ENCODE measurements around the gene KCNJ12.
"Not testable (repeated sequence)": the region's sequence is repeated elsewhere in the genome, so short reads cannot be mapped to it uniquely, and the experiment has no call there.

- not testable (repeated sequence) for TF ChIP-seq FOXM1 (IDR thresholded peaks at IDR 0.05; ENCODE audit: borderline replicate concordance); LEF1 (IDR thresholded peaks at IDR 0.05; ENCODE audit: borderline replicate concordance); CTBP1 (IDR thresholded peaks at IDR 0.05; ENCODE audit: borderline replicate concordance); SP1 (IDR thresholded peaks at IDR 0.05); FOXA1 (IDR thresholded peaks at IDR 0.05); BHLHE40 (IDR thresholded peaks at IDR 0.05; ENCODE audit: borderline replicate concordance); ZNF384 (IDR thresholded peaks at IDR 0.05)
Measured at GRCh38 chr17:21404539-21404938, 28.4 kb downstream of the KCNJ12 start.

Data from HEK293T (cell line).